Measurements from ENCODE around the gene DIDO1. TPM values are rescaled to one million over a fixed set of nuclear protein-coding genes. Genes with fewer than 3 reads are reported as not detected.

The DIDO1 gene
- total and polyA plus RNA-seq, 2 of the 4 experiments (the other 2 are of a cell fraction) = 21.8 to 28.1 TPM

- H2BK15ac ChIP-seq (ENCODE audit: low read depth, low read length) = no peak overlapping the region
- H3K4ac ChIP-seq (ENCODE audit: low read depth, low read length) = no peak overlapping the region
- no peak overlapping the region for H3K9ac ChIP-seq (ENCODE audit: low read depth, low read length)
- H3K36me3 ChIP-seq (ENCODE audit: control insufficient read depth, insufficient read depth, low read length) = no peaks in the 10 kb centered on the region
- H2BK20ac ChIP-seq (ENCODE audit: low read depth, low read length) = no peak overlapping the region
- H3K14ac ChIP-seq (replicated peaks; ENCODE audit: low read depth, low read length) = no peak overlapping the region
- peaks cover 3% of the 10 kb centered on the region; the same call in 1 of the 2 replicates for H3K4me1 ChIP-seq (ENCODE audit: control insufficient read depth, insufficient read depth, low read length)
- no peak overlapping the region for H2AK9ac ChIP-seq (replicated peaks; ENCODE audit: low read depth, low read length, poor library complexity)
- in situ Hi-C loops (cut with MboI; ENCODE audit: low sequenced_read_pairs) = no loop called here
- H3K79me1 ChIP-seq (ENCODE audit: low read depth in 1 of 2, low read length in 2 of 2) = no peaks in the 10 kb centered on the region
- WGBS, 2 experiments (ENCODE audit: extremely low coverage in 2 of 2, insufficient read length in 1 of 2) = 100% methylated on average over 3 of the region's 29 CpGs; no CpG with 5 or more reads in 1 of the 2 experiments
- no peak for DNase-seq
- no peaks in the 10 kb centered on the region for H4K20me1 ChIP-seq (ENCODE audit: insufficient read depth, low read length)
- H3K18ac ChIP-seq (ENCODE audit: low read depth, low read length) = no peak overlapping the region
- no peak overlapping the region for H4K8ac ChIP-seq (ENCODE audit: low read depth in 2 of 2, low read length in 2 of 2)
- H3K9me3 ChIP-seq (ENCODE audit: control insufficient read depth, insufficient read depth, low read length) = no peaks in the 10 kb centered on the region
- no peak overlapping the region for H2BK120ac ChIP-seq (ENCODE audit: low read depth, low read length)
- no peak overlapping the region for H4K5ac ChIP-seq (ENCODE audit: low read depth, low read length)
- H4K91ac ChIP-seq (ENCODE audit: insufficient read depth, low read depth, low read length) = no peak overlapping the region
- no peaks in the 10 kb centered on the region; the same call in 1 of the 2 replicates for H3K9me1 ChIP-seq (ENCODE audit: insufficient read depth, low read length)
- no peak overlapping the region for H3K23ac ChIP-seq (ENCODE audit: low read depth, low read length)
- H3K56ac ChIP-seq (ENCODE audit: extremely low read depth, insufficient read depth, low read length) = no peak overlapping the region
- peak overlapping the region; percentile 58 for H2AFZ ChIP-seq (replicated peaks; ENCODE audit: low read length, poor library complexity)
- no TSS peak for BruUV-seq (replicated peaks)
- no peak overlapping the region for H3K27ac ChIP-seq (ENCODE audit: insufficient read depth, low read length)
- H3K4me3 ChIP-seq (ENCODE audit: insufficient read depth, low read depth, low read length) = no peak overlapping the region
- no peak for TF ChIP-seq MAZ (IDR thresholded peaks at IDR 0.05; ENCODE audit: borderline replicate concordance, low read depth, low read length)
- no peak for TF ChIP-seq RCOR1 (IDR thresholded peaks at IDR 0.05; ENCODE audit: insufficient replicate concordance, low read length)
- no peak for TF ChIP-seq NFE2L2 (IDR thresholded peaks at IDR 0.05; ENCODE audit: low read depth, low read length)
- no peak for TF ChIP-seq CEBPB (IDR thresholded peaks at IDR 0.05; ENCODE audit: low read depth, low read length)
- no peak for TF ChIP-seq MXI1 (IDR thresholded peaks at IDR 0.05; ENCODE audit: borderline replicate concordance, low read depth, low read length)
- no peak for TF ChIP-seq CTCF (conservative IDR thresholded peaks at IDR 0.05; ENCODE audit: low read depth, low read length)
- TF ChIP-seq MAFK (IDR thresholded peaks at IDR 0.05; ENCODE audit: low read depth, low read length) = no peak
- TF ChIP-seq RAD21 (IDR thresholded peaks at IDR 0.05; ENCODE audit: low read length) = no peak
- TF ChIP-seq USF2 (IDR thresholded peaks at IDR 0.05; ENCODE audit: low read depth, low read length) = no peak
- no peak for TF ChIP-seq BHLHE40 (IDR thresholded peaks at IDR 0.05; ENCODE audit: low read depth, low read length)
- no peak for TF ChIP-seq RFX5 (IDR thresholded peaks at IDR 0.05; ENCODE audit: low read depth, low read length)
- no peak for TF ChIP-seq ELK1 (IDR thresholded peaks at IDR 0.05; ENCODE audit: borderline replicate concordance, low read depth, low read length)
- TF ChIP-seq POLR2A (IDR thresholded peaks at IDR 0.05; ENCODE audit: low read depth, low read length) = no peak
- H3K4me2 ChIP-seq (ENCODE audit: low read depth, low read length) = no peak overlapping the region
- intact Hi-C loops (cut with micrococcal nuclease) = no loop called here
- ChIA-PET POLR2A (ENCODE audit: unreplicated experiment) (no interaction called here), CTCF (no interaction called here)
- no peak for ATAC-seq (ENCODE audit: low read depth)
- H2AK5ac ChIP-seq (ENCODE audit: low read depth, low read length) = no peak overlapping the region
- no peak overlapping the region for H2BK5ac ChIP-seq (ENCODE audit: low read depth, low read length, poor library complexity, severe bottlenecking)
- no peaks in the 10 kb centered on the region for H3K27me3 ChIP-seq (ENCODE audit: control insufficient read depth, insufficient read depth, low read length)
- dilution Hi-C loops (cut with HindIII; ENCODE audit: low sequenced_read_pairs, unreplicated experiment) = no loop called here
These were observed 97.6 kb downstream of the DIDO1 start for GRCh38 chr20:62828511-62829230.

All from IMR-90 (cell line).